HG03045 (cell line): ENCODE results near the gene FLRT2.

Experiments used
- ATAC-seq: cut with Tn5 transposase; IDR thresholded peaks from one replicate; pipeline ENCODE4 v1.9.1; 2021; ENCODE audit warnings: mild to moderate bottlenecking, moderate library complexity; ENCODE audit not compliant: unreplicated experiment

Gene FLRT2

DNA sequence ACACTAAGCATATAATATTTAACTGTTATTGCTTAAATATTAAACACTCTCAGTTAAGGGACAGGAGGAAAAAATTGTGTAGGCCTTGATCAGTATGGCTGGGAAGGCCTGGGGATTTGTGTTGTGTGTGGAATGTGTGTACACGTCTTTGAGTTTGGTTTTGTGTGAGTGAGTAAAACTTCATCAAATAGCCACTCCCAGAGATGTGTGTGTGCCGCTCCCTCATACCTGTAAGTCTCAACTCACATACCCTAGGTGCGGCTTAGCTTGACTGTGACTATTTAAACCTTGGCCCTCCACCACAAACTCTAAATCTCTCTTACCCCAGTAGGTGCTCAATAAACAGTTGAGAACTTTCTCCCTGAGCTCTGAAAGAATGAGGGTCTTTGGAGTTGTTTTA is 64.3 kb downstream of the FLRT2 start:
- no peak for ATAC-seq

GRCh38 chr14:85595981-85596380 is 66.0 kb downstream of the FLRT2 start:
- ATAC-seq, result no peak

GRCh38 chr14:85596562-85596961 is 66.6 kb downstream of the FLRT2 start:
- ATAC-seq, result no peak

DNA sequence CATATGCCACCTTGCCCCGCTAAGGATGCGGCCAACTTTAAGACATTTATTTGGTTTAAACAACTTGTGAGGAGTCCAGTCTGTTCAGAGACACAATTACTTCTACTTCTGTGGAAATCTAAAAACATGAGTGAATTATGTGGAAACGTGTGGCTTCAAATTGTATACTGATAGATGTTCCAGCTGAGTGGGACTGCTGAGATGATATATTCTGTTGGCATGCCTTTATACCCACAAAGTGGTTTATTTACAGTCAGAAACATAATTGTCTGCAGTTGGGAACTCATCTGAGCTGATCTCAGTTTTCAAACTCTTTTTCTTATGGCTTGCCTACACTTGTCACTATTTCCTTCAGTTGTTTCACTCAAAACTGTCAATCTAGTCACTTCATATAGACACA is 67.8 kb downstream of the FLRT2 start:
- ATAC-seq, result no peak

- ATAC-seq, result no peak
These were observed 70.0 kb downstream of the FLRT2 start for GRCh38 chr14:85599939-85600338.

DNA sequence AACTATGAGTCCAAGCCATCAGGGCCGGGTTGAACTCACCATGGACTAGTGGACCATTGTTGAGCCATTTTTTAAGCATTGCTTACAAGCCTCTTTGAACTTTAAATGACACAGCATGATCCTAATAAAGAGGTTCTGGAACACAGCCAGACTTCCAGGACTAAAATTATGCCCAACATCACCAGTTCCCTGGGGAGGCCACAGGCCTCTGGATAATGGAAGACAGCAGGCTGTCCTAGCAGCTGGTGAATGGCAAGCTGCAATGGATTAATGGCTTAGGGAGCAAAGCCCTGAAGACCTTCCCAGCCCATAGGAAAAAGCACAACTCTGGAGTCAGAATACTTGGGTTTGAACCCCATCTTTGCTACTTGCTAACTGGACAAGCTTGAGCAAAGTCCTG is 71.3 kb downstream of the FLRT2 start:
- ATAC-seq, result no peak

DNA sequence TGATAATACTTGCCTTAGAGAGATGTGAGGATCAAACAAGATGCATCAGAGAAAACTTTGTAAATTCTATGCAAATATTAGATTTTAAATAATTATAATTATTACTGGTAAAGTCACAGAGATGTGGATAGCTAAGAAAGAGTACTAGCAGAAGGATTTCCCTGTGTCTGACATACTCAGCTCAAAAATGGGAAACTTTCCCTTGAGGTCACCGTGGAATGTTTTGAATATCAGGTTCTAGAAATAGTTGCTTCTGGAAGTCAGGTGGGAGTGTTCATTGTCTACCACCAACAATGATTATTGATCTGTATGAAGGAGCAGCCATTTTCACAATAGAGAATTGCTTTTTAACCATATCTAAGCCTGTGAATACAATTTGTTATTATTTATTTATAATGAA is 71.7 kb downstream of the FLRT2 start:
- no peak for ATAC-seq

DNA sequence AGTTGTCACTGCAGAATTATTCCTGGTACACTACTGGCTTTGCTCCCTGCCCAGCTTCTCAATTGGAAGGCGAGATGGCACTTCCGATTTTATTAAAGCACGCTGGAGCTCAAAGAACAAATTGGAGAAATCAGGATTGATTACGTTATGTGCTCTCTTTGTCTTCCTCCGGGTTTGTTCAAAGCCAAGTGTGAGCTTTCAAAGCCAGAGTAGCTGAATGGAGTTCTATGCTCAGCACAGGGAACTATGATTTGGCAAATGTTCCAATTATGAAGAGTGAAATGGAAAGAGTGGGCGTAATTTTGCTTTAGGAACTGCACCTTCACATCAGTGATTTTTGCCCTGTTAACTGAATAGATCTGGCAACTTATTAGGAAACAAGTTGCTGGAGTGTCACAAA is 72.4 kb downstream of the FLRT2 start:
- ATAC-seq, result no peak

- ATAC-seq, result no peak
These were observed 74.1 kb downstream of the FLRT2 start for GRCh38 chr14:85604021-85604420.

- ATAC-seq, result no peak
These were observed 74.8 kb downstream of the FLRT2 start for GRCh38 chr14:85604714-85605113.

DNA sequence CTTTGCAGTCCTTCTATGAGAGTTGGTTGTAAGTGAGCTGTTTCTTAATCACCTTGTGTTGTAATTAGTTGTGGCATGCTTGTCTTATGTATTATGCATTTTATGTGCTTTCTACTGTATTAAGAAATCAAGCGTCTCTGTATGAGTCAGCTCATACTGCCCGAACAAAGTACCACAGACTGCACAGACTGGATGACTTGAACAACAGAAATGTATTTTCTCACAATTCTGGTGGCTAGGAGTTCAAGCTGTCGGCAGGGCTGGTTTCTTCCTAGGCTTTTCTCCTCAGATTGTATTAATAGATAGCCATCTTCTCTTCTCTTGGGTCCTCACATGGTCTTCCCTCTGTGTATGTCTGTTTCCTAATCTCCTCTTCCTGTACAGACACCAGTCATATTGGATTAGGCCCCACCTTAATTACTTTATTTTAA is 77.7 kb downstream of the FLRT2 start:
- no peak for ATAC-seq

DNA sequence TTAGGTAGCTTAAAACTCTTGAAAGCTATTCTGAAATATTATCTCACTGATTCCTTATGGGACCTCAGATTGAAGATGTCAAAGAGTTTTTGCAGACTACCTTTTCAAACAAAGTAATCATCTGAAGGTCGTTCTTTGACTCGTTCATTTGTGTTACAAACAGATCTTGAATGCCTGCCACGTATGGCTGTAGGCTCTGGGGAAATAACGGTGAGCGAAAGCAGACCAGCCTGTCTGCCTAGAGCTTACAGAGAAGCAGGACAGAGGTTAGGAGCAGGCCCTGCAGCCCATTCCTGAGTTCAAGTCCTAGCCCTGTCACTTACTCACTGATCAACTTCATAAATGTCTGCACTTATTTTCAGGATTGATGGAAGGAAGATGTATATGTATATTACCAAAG is 83.6 kb downstream of the FLRT2 start:
- ATAC-seq, result no peak

GRCh38 chr14:85616386-85616885 is 86.5 kb downstream of the FLRT2 start:
- no peak for ATAC-seq

DNA sequence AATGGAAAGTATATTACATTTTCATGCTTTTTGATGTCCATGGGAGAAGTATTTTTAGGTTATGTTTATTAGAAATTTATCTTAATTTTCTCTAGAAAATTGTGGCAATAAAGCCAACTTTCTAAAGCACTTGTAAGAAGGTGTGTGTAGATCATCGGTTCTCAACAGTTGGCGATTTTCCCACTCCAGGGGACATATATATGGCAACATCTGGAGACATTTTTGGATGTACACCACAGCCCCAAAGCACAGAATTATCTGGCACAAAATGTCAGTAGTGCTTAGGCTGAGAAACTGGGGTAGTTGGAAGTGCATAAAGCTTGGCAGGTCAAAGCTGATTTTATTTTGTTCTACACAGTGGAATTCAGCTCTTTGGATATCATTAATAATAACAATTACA is 86.9 kb downstream of the FLRT2 start:
- ATAC-seq, result no peak

GRCh38 chr14:85617791-85618190 is 87.8 kb downstream of the FLRT2 start:
- no peak for ATAC-seq

DNA sequence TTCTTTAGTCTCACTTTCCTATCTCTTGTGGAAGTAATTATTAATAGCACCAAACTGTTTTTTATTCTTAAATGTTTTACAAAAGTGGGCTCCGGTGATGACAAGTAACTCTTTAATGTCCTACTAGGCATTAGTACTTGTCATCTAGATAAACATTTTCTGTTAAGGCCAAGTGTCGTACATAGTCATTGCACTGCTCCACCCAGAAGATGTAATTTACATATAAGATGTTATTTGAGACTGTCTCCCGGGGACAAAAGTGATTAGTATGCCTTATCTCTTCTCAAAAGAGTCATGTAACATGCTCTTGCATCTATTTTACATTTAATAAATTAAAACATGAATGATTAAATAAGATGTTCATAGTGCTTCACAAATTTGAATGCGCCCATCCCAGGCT is 88.4 kb downstream of the FLRT2 start:
- no peak for ATAC-seq

DNA sequence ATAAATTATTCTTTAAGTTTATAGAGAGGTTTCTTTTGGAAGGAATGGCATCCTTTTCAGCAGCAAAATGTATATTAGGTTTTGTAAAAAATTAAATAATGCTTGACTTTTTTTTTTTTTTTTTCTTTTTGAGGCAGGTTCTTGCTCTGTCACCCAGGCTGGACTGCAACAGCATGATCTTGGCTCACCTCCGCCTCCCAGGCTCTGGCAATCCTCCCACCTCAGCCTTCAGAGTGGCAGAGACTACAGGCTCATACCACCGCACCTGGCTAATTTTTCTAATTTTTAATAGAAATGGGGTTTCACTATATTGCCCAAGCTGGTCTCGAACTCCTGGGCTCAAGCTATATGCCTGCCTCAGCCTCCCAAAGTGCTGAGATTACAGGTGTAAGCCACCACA is 89.0 kb downstream of the FLRT2 start:
- ATAC-seq, result no peak

- ATAC-seq, result no peak
These were observed 89.9 kb downstream of the FLRT2 start for GRCh38 chr14:85619851-85620250.

DNA sequence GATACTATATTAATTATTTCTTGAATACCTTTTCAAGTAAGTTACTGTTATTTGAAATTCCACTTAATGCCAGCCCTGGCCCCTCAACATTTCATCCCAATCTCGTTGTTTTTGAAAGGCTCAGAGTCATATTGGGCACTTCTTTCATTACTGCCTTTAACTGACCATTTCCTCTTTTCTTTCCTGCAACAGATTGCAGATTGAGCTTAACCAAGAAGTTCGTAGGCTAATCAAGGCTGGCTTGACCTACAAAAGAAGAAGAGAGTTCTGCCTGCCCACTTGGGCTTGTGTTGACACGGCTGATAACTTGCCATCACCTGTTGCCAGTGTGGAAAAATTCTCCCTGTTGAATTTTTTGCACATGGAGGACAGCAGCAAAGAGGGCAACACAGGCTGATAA is 91.0 kb downstream of the FLRT2 start:
- ATAC-seq, result no peak

DNA sequence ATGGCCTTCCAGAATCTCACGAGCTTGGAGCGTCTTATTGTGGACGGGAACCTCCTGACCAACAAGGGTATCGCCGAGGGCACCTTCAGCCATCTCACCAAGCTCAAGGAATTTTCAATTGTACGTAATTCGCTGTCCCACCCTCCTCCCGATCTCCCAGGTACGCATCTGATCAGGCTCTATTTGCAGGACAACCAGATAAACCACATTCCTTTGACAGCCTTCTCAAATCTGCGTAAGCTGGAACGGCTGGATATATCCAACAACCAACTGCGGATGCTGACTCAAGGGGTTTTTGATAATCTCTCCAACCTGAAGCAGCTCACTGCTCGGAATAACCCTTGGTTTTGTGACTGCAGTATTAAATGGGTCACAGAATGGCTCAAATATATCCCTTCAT is 92.2 kb downstream of the FLRT2 start:
- ATAC-seq, result no peak

DNA sequence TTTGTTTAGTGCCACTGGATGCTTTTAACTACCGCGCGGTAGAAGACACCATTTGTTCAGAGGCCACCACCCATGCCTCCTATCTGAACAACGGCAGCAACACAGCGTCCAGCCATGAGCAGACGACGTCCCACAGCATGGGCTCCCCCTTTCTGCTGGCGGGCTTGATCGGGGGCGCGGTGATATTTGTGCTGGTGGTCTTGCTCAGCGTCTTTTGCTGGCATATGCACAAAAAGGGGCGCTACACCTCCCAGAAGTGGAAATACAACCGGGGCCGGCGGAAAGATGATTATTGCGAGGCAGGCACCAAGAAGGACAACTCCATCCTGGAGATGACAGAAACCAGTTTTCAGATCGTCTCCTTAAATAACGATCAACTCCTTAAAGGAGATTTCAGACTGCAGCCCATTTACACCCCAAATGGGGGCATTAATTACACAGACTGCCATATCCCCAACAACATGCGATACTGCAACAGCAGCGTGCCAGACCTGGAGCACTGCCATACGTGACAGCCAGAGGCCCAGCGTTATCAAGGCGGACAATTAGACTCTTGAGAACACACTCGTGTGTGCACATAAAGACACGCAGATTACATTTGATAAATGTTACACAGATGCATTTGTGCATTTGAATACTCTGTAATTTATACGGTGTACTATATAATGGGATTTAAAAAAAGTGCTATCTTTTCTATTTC is 93.2 kb downstream of the FLRT2 start:
- no peak for ATAC-seq

- no peak for ATAC-seq
These were observed 96.1 kb downstream of the FLRT2 start for GRCh38 chr14:85625925-85626585.

- no peak for ATAC-seq
These were observed 104.3 kb downstream of the FLRT2 start for GRCh38 chr14:85634205-85634604.
